Hematopoietic multipotent progenitor cell treated with erythropoietin and hydrocortisone succinate and interleukin-3 and kit ligand, for 6 days (in vitro differentiated cells): ENCODE results near the gene HPCAL1.

Experiments used
- DNase-seq: peaks from one replicate; pipeline ENCODE4 v3.0.0-alpha.2; 2015

Gene HPCAL1

DNA sequence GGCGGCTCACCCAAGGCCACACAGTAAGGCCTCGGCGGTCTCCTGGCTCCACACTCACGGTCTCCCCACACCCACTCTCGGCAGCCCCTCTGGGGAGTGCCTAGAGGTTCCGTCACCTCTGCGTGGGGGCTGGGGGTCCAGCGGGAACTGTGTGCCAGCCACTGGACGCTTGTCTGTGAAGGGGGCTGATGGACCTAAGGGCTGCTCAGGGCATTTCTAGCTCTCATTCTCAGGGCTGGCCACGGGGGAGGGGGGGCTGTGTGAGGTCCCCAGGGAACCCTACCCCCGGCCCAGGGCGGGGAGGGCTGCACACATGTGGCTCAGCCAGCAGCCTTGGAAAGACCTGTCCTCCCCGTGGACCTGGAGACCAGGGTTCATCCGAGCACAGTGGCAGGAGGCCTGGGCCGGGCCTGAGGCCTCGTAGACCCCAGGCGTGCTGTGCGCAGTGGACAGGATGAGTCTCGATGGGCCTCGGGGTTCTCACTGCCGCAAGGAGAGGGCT is 172.6 kb downstream of the HPCAL1 start:
- no peak for DNase-seq

- no peak for DNase-seq
Measured at GRCh38 chr2:10475811-10476660, 173.3 kb downstream of the HPCAL1 start.

GRCh38 chr2:10476723-10477442 is 174.2 kb downstream of the HPCAL1 start:
- DNase-seq, result no peak
